Activated CD8-positive, alpha-beta memory T cell treated with anti-CD3 and anti-CD28 coated beads, Interleukin-2, amount 10 ng/mL, durations not matched to agents 7 days and 5 days (primary cell): ENCODE measurements around the gene MOSMO. TPM values are rescaled to one million over a fixed set of nuclear protein-coding genes. Genes with fewer than 3 reads are reported as not detected.
A peak's percentile ranks its signal among the peaks of the same experiment; 100 is the strongest.
"Not testable (repeated sequence)": the region's sequence is repeated elsewhere in the genome, so short reads cannot be mapped to it uniquely, and the experiment has no call there.

Experiments used
- ATAC-seq: fragments of 150-1000 bp; cut with Tn5 transposase; one replicate; pipeline ENCODE4 v1.10.0; 2021; ENCODE audit warnings: moderate library complexity
- CTCF ChIA-PET: fragments of 350-600 bp; sonication (Branson Sonifier 250); formaldehyde crosslinking; loops from one replicate; lab custom pipeline; 2021; ENCODE audit warnings: antibody characterized with exemption; lab: Charles Lee
- DNase-seq: peaks from one replicate; pipeline ENCODE4 v3.0.0-alpha.2; 2020
- H3K27ac Mint-ChIP-seq: one replicate; pipeline ENCODE4 v1.8.0; 2021; ENCODE audit warnings: mild to moderate bottlenecking, mixed read lengths
- H3K27me3 Mint-ChIP-seq: one replicate; pipeline ENCODE4 v1.8.0; 2021; ENCODE audit warnings: mixed read lengths
- H3K36me3 Mint-ChIP-seq: one replicate; pipeline ENCODE4 v1.8.0; 2021; ENCODE audit warnings: mild to moderate bottlenecking, mixed read lengths
- H3K4me1 Mint-ChIP-seq: one replicate; pipeline ENCODE4 v1.8.0; 2021; ENCODE audit warnings: mixed read lengths
- H3K4me3 Mint-ChIP-seq: one replicate; pipeline ENCODE4 v1.8.0; 2021; ENCODE audit warnings: mild to moderate bottlenecking, moderate library complexity, mixed read lengths
- H3K9me3 Mint-ChIP-seq: one replicate; pipeline ENCODE4 v1.8.0; 2022; ENCODE audit warnings: low read depth, mixed read lengths
- total RNA-seq, 2 experiments: library from RNA; stranded (reverse); gene quantifications; one replicate each; pipeline ENCODE4 v1.2.3, GENCODE V29; 2021

Gene MOSMO
- total RNA-seq, 2 experiments from 2014 or later: 10.2 to 12.6 TPM

DNA sequence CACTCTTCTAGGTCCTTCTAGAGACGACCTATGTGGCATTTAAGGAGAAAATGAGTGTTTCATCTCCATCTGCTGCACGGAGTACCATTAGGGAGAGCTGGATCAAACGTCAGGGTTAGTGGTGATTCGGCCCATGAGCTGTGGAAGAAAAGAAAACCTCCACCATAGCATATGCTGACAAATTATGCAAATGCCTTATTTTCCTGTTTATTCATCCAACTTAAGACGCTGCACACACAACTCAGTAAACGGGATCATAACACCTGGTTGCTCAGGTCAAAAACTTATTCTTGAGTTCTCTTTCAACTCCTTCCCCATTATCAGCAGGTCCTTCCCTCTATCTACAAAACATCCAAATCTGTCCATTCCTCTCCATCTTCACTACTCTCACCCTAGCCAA is 1.3 kb upstream of the MOSMO start:
- no peak for ATAC-seq
- H3K4me3 Mint-ChIP-seq: peak overlapping the region; percentile 77

GRCh38 chr16:22007159-22007508 is 777 bp upstream of the MOSMO start:
- Mint-ChIP-seq H3K36me3 (no peaks in the 10 kb centered on the region), H3K4me1 (peaks cover 29% of the 10 kb centered on the region), H3K27me3 (no peaks in the 10 kb centered on the region), H3K27ac (peak overlapping the region; percentile 70), H3K9me3 (no peaks in the 10 kb centered on the region), H3K4me3 (peak overlapping the region; percentile 77)
- DNase-seq (no peak), ATAC-seq (no peak)
- CTCF ChIA-PET: interaction anchor here (0.7 to 16.4 kb wide), 6 partner anchors 26 to 290 kb away, joined by 3 to 296 read pairs (median 7); partner anchors contain the start of gene POLR3E

More for the DNA sequence above, 1.3 kb upstream of the MOSMO start:
- Mint-ChIP-seq H3K9me3 (no peaks in the 10 kb centered on the region), H3K36me3 (no peaks in the 10 kb centered on the region), H3K27ac (peak overlapping the region; percentile 70), H3K4me1 (peaks cover 27% of the 10 kb centered on the region), H3K27me3 (no peaks in the 10 kb centered on the region)
- CTCF ChIA-PET: interaction anchor here (1.2 to 16.4 kb wide), 4 partner anchors 26 to 181 kb away, joined by 3 to 296 read pairs (median 54); no protein-coding TSS in a partner anchor
- DNase-seq: no peak

DNA sequence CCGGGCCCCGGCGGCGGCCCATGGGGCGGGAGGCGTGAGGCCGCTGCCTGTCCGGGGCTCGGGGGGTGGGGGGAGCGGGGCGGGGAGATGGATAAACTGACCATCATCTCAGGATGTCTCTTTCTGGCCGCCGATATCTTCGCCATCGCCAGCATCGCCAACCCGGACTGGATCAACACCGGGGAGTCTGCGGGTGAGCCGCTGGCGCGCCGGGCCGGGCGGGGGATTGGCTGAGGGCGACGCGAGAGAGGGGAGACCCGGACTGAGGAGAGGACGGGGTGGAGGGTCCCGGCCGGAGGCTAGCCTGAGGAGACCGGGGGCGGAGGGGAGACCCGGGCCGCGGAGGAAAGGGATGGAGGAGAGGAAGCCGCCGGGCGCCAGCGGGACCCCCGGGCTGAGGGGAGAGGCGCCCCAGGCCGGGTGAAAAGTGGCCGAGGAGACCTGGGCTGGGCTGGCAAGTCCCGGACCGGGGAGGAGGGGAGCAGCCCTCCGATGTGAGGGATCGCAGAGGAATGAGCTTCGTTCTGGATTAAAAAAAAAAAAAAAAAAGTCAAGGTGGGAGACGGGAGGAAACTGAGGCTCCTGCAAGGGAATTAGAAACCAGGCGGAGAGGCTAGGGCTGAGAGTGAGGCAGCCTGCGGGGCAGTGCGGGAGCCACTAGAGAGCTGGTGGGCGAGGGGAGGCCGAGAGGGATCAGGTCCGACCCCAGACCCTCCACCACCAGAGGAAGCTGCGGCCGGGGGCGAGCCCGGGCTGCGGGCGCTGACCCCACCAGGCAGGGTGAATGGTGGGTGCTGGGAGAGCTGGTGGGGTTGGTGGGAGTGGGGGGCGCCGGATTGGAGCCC is 526 bp downstream of the MOSMO start:
- DNase-seq (peak; percentile 52), ATAC-seq (peak; percentile 50)
- Mint-ChIP-seq H3K4me1 (peaks cover 37% of the 10 kb centered on the region), H3K36me3 (no peaks in the 10 kb centered on the region), H3K9me3 (no peaks in the 10 kb centered on the region), H3K4me3 (peak overlapping the region; percentile 85), H3K27me3 (no peaks in the 10 kb centered on the region), H3K27ac (peak overlapping the region; percentile 81)
- CTCF ChIA-PET: interaction anchor here (0.7 to 16.4 kb wide), 13 partner anchors 8 to 292 kb away, joined by 3 to 296 read pairs (median 5); no protein-coding TSS in a partner anchor

DNA sequence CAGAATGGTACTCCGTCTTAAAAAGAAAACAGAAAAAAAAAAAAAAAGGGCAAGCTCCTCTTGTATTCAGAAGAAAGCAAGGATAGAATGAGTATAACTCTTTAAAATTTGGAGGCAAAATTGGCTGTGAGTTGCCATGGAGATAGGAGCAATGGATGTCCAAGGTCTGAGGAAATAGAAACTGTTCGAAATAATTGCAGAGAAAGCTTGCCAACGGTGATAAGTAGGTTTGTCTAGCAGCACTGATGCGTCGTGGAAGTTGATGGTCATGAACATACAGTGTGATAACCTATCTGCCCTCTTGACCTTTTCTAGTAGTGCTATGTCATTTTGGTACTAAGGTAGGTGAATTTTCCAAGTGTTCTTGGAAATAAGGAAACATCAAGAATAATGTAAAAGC is 3.0 kb downstream of the MOSMO start:
- no peaks in the 10 kb centered on the region for H3K27me3 Mint-ChIP-seq
- CTCF ChIA-PET: interaction anchor here (1.7 to 16.4 kb wide), 3 partner anchors 9 to 177 kb away, joined by 9 to 296 read pairs (median 102); no protein-coding TSS in a partner anchor
- H3K36me3 Mint-ChIP-seq: no peaks in the 10 kb centered on the region
- DNase-seq (no peak), ATAC-seq (no peak)
- H3K4me1 Mint-ChIP-seq: peaks cover 48% of the 10 kb centered on the region
- no peak overlapping the region for H3K27ac Mint-ChIP-seq
- H3K4me3 Mint-ChIP-seq: no peak overlapping the region
- no peaks in the 10 kb centered on the region for H3K9me3 Mint-ChIP-seq

DNA sequence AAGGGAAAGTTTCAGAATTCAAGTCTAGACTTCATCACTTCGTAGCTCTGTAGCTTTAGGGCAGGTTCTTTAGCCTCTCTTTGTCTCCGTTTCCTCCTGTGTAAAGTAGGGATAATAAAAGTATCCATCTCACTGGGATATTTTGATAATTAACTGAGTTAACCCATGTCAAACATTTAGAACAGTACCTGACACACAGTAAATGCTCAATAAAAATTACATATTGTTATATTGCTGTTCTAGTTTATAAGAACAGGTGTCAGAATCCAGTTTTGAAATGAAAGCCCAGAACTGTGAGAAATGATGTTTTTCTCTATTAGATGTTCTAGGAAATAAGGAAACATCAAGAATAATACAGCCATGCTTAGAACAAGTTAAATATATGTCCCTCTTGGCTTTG is 4.3 kb downstream of the MOSMO start:
- CTCF ChIA-PET: interaction anchor here (1.3 to 16.4 kb wide), 4 partner anchors 10 to 176 kb away, joined by 3 to 296 read pairs (median 6); no protein-coding TSS in a partner anchor
- ATAC-seq (no peak), DNase-seq (no peak)
- H3K4me1 Mint-ChIP-seq: peaks cover 41% of the 10 kb centered on the region
- H3K4me3 Mint-ChIP-seq: no peak overlapping the region
- H3K27me3 Mint-ChIP-seq: no peaks in the 10 kb centered on the region
- H3K9me3 Mint-ChIP-seq: no peaks in the 10 kb centered on the region
- no peaks in the 10 kb centered on the region for H3K36me3 Mint-ChIP-seq
- no peak overlapping the region for H3K27ac Mint-ChIP-seq

- no peaks in the 10 kb centered on the region for H3K27me3 Mint-ChIP-seq
- peaks cover 39% of the 10 kb centered on the region for H3K4me1 Mint-ChIP-seq
- ATAC-seq (no peak), DNase-seq (no peak)
- H3K4me3 Mint-ChIP-seq: no peak overlapping the region
- no peak overlapping the region for H3K27ac Mint-ChIP-seq
- H3K36me3 Mint-ChIP-seq: no peaks in the 10 kb centered on the region
- CTCF ChIA-PET: interaction anchor here (1.2 to 1.8 kb wide), 2 partner anchors 64 to 175 kb away, joined by 3 to 4 read pairs; no protein-coding TSS in a partner anchor
- H3K9me3 Mint-ChIP-seq: no peaks in the 10 kb centered on the region
Observed at GRCh38 chr16:22013486-22013885, 5.6 kb downstream of the MOSMO start.

DNA sequence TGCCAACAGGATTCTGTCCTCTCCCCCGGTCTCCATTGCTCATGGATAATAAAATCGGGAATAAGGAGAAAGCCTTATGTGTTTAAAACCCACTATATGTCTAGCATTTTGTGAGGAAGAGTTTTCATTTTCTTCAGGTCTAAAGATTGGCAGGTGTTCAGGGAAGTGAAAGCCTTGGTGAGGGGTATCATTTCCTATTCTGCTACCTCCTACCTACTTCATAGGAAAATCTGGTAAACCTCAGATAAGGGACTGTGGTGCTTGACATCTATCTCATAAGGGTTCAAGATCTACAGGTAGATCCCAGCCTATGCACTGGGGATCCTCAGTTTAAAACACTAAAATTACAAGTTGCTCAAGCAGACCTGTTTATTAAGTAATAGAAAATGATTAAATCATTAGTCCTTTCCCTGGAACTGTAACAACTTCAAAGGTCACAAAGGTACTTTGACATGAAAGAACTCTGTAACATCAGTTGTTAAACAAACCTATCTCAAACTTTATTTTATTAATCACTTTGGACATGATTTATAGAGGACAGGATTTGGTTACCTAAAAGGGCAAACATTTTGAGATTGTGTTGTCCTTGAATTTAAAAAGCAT is 6.5 kb downstream of the MOSMO start:
- CTCF ChIA-PET: interaction anchor here (1.5 kb wide), 1 partner anchor 13 kb away, joined by 3 read pairs; no protein-coding TSS in a partner anchor
- DNase-seq (no peak), ATAC-seq (no peak)
- peaks cover 39% of the 10 kb centered on the region for H3K4me1 Mint-ChIP-seq
- no peaks in the 10 kb centered on the region for H3K27me3 Mint-ChIP-seq
- no peak overlapping the region for H3K27ac Mint-ChIP-seq
- H3K36me3 Mint-ChIP-seq: no peaks in the 10 kb centered on the region
- H3K4me3 Mint-ChIP-seq: no peak overlapping the region
- H3K9me3 Mint-ChIP-seq: no peaks in the 10 kb centered on the region

DNA sequence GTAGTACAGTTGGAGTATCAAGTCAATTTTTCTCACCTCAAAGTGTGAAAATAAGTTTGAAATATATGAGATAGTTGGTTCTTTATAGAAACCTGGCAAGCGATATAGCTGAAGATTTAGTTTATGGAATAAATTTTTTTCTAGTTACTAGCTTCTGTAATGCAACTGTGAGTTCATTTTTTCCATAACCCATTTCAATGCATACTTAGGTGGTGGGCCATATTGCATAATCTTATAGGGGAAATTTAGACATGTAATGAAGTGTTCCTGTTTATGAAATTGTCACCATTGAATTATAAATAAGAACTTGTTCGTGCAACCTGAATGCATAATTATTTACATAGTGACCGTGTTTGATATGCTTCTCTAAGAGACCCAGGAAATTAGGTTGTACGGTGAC is 9.0 kb downstream of the MOSMO start:
- peaks cover 24% of the 10 kb centered on the region for H3K4me1 Mint-ChIP-seq
- CTCF ChIA-PET: interaction anchor here (1.0 to 2.3 kb wide), 4 partner anchors 8 to 189 kb away, joined by 3 to 7 read pairs (median 4); partner anchors contain the start of gene EEF2K
- no peaks in the 10 kb centered on the region for H3K9me3 Mint-ChIP-seq
- no peaks in the 10 kb centered on the region for H3K27me3 Mint-ChIP-seq
- no peaks in the 10 kb centered on the region for H3K36me3 Mint-ChIP-seq
- H3K4me3 Mint-ChIP-seq: no peak overlapping the region
- ATAC-seq: no peak
- DNase-seq: no peak
- H3K27ac Mint-ChIP-seq: no peak overlapping the region

GRCh38 chr16:22018559-22018958 is 10.6 kb downstream of the MOSMO start:
- H3K4me1 Mint-ChIP-seq: peaks cover 15% of the 10 kb centered on the region
- no peaks in the 10 kb centered on the region for H3K27me3 Mint-ChIP-seq
- no peaks in the 10 kb centered on the region for H3K36me3 Mint-ChIP-seq
- DNase-seq (no peak), ATAC-seq (no peak)
- H3K4me3 Mint-ChIP-seq: no peak overlapping the region
- CTCF ChIA-PET: no interaction called here
- no peak overlapping the region for H3K27ac Mint-ChIP-seq
- H3K9me3 Mint-ChIP-seq: no peaks in the 10 kb centered on the region

DNA sequence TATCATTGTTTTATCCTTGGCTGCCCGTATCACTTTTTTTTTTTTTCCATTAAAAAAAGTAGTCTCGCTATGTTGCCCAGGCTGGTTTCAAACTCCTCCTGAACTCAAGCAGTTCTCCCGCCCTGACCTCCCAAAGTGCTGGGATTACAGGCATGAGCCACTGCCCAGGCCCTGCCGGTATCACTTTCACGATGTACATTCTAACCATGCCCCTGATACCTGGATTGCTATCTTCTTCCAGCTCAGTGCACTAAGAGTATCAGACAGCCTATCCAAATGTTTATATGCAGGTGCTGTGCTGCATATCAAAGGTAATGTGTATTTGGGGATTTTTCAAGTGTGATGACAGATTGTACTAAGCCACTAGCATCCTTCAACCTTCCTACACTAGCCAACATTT is 14.2 kb downstream of the MOSMO start:
- no peak for ATAC-seq
- no peak for DNase-seq
- H3K27ac Mint-ChIP-seq: no peak overlapping the region
- H3K4me1 Mint-ChIP-seq: peaks cover 10% of the 10 kb centered on the region
- H3K27me3 Mint-ChIP-seq: no peaks in the 10 kb centered on the region
- CTCF ChIA-PET: interaction anchor here (1.3 to 3.2 kb wide), 2 partner anchors 13 to 56 kb away, joined by 5 to 10 read pairs; no protein-coding TSS in a partner anchor
- peaks cover 3% of the 10 kb centered on the region for H3K36me3 Mint-ChIP-seq
- no peak overlapping the region for H3K4me3 Mint-ChIP-seq
- H3K9me3 Mint-ChIP-seq: no peaks in the 10 kb centered on the region

GRCh38 chr16:22023505-22023904 is 15.6 kb downstream of the MOSMO start:
- CTCF ChIA-PET: interaction anchor here (1.0 to 1.5 kb wide), 2 partner anchors 15 to 54 kb away, joined by 3 read pairs; partner anchors contain the start of gene MOSMO
- ATAC-seq (no peak), DNase-seq (no peak)
- Mint-ChIP-seq H3K27ac (no peak overlapping the region), H3K4me1 (peaks cover 15% of the 10 kb centered on the region), H3K36me3 (peaks cover 3% of the 10 kb centered on the region), H3K9me3 (no peaks in the 10 kb centered on the region), H3K4me3 (no peak overlapping the region), H3K27me3 (no peaks in the 10 kb centered on the region)

DNA sequence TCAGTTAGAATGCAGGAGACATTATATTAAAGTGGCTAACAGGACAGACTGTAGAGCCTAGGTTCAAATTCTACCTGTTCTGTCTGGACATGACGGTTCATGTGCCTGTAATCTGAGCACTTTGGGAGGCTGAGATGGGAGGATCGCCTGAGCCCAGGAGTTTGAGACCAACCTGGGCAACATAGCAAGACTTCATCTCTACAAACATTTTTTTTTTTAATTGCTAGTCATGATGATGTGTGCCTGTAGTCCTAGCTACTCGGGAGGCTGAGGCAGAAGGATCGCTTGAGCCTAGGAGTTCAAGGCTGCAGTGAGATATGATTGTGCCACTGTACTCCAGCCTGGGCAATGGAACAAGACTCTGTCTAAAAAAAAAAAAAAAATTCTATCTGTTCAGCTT is 16.9 kb downstream of the MOSMO start:
- not testable (repeated sequence) for ATAC-seq, H3K27me3 Mint-ChIP-seq, H3K9me3 Mint-ChIP-seq, H3K4me3 Mint-ChIP-seq, H3K36me3 Mint-ChIP-seq, H3K27ac Mint-ChIP-seq, DNase-seq
- H3K4me1 Mint-ChIP-seq: peaks cover 11% of the 10 kb centered on the region
- CTCF ChIA-PET: interaction anchor here (1.5 kb wide), 1 partner anchor 16 kb away, joined by 3 read pairs; the partner anchor contains the start of gene MOSMO

GRCh38 chr16:22027633-22028032 is 19.7 kb downstream of the MOSMO start:
- no peaks in the 10 kb centered on the region for H3K27me3 Mint-ChIP-seq
- H3K4me3 Mint-ChIP-seq: no peak overlapping the region
- CTCF ChIA-PET: interaction anchor here (3.0 kb wide), 1 partner anchor 50 kb away, joined by 9 read pairs; no protein-coding TSS in a partner anchor
- H3K36me3 Mint-ChIP-seq: peaks cover 21% of the 10 kb centered on the region
- H3K9me3 Mint-ChIP-seq: no peaks in the 10 kb centered on the region
- ATAC-seq: no peak
- H3K27ac Mint-ChIP-seq: no peak overlapping the region
- DNase-seq: no peak
- peaks cover 25% of the 10 kb centered on the region for H3K4me1 Mint-ChIP-seq
